Activated T-cell treated with anti-CD3 and anti-CD28 coated beads, Interleukin-2, amount 50 U/mL, for 48 hours (primary cell): ENCODE measurements around the gene ABHD17C.

Experiments used
- DNase-seq, 2 experiments: peaks; one replicate each; pipeline ENCODE4 v3.0.0-alpha.2; 2020

ABHD17C gene

GRCh38 chr15:80790236-80790635 lies 95.1 kb downstream of the ABHD17C start:
- DNase-seq: no peak

- DNase-seq: no peak
Measured at GRCh38 chr15:80791004-80791403, 95.9 kb downstream of the ABHD17C start.

- no peak for DNase-seq
Measured at GRCh38 chr15:80796407-80796806, 101.3 kb downstream of the ABHD17C start.

GRCh38 chr15:80798911-80799310 lies 103.8 kb downstream of the ABHD17C start:
- DNase-seq: no peak

- no peak for DNase-seq
Measured at GRCh38 chr15:80800067-80800466, 105.0 kb downstream of the ABHD17C start.

GRCh38 chr15:80801891-80802680 lies 107.0 kb downstream of the ABHD17C start:
- DNase-seq: no peak

GRCh38 chr15:80803580-80804525 lies 108.7 kb downstream of the ABHD17C start:
- DNase-seq: peak; percentile 51 to 56

GRCh38 chr15:80804970-80805495 lies 109.9 kb downstream of the ABHD17C start:
- DNase-seq: peak; percentile 47 to 48
